HEK293 (cell line): ENCODE measurements around the gene DNAJA3.

Source experiments
- HOXD13 ChIP-seq: sonication (generic); formaldehyde crosslinking; IDR thresholded peaks from 2 replicates; pipeline ENCODE4 v1.8.0; 2022; ENCODE audit warnings: missing genetic modification reagents, borderline replicate concordance
- IKZF3 ChIP-seq: fragments of 450-650 bp; IDR thresholded peaks from 2 replicates; pipeline ENCODE4 v1.5.0; 2018; ENCODE audit warnings: missing biosample characterization, mild to moderate bottlenecking, missing genetic modification characterization, moderate library complexity
- INSM2 ChIP-seq: fragments of 450-650 bp; formaldehyde crosslinking; IDR thresholded peaks from 2 replicates; pipeline ENCODE4 v1.5.1; 2016; ENCODE audit warnings: missing biosample characterization, missing genetic modification characterization
- KLF16 ChIP-seq: fragments of 450-650 bp; formaldehyde crosslinking; IDR thresholded peaks from 2 replicates; pipeline ENCODE4 v1.5.1; 2017; ENCODE audit warnings: missing biosample characterization, missing genetic modification characterization
- KLF8 ChIP-seq: fragments of 450-650 bp; formaldehyde crosslinking; IDR thresholded peaks from 2 replicates; pipeline ENCODE4 v1.5.1; 2016; ENCODE audit warnings: missing biosample characterization, missing genetic modification characterization
- SP2 ChIP-seq: fragments of 450-650 bp; formaldehyde crosslinking; IDR thresholded peaks from 2 replicates; pipeline ENCODE4 v1.5.1; 2016; ENCODE audit warnings: missing biosample characterization, missing genetic modification characterization
- SP3 ChIP-seq: fragments of 450-650 bp; formaldehyde crosslinking; IDR thresholded peaks from 2 replicates; pipeline ENCODE4 v1.5.1; 2016; ENCODE audit warnings: missing biosample characterization, missing genetic modification characterization
- TRIM28 ChIP-seq: IDR thresholded peaks from 2 replicates; pipeline ENCODE4 v1.6.1; 2011; ENCODE audit warnings: low read length, control low read depth, borderline replicate concordance
- ZBTB10 ChIP-seq: fragments of 450-650 bp; formaldehyde crosslinking; IDR thresholded peaks from 2 replicates; pipeline ENCODE4 v1.5.1; 2016; ENCODE audit warnings: missing biosample characterization, missing genetic modification characterization
- ZBTB11 ChIP-seq: fragments of 450-650 bp; formaldehyde crosslinking; conservative IDR thresholded peaks from 2 replicates; pipeline ENCODE4 v1.5.1; 2016; ENCODE audit warnings: low read depth, missing biosample characterization, missing genetic modification characterization
- ZBTB21 ChIP-seq: fragments of 450-650 bp; formaldehyde crosslinking; IDR thresholded peaks from 2 replicates; pipeline ENCODE4 v1.5.1; 2017; ENCODE audit warnings: missing biosample characterization, missing genetic modification characterization
- ZFP3 ChIP-seq: fragments of 450-650 bp; formaldehyde crosslinking; IDR thresholded peaks from 2 replicates; pipeline ENCODE4 v1.5.1; 2016; ENCODE audit warnings: low read depth, missing biosample characterization, missing genetic modification characterization
- ZNF10 ChIP-seq: fragments of 450-650 bp; formaldehyde crosslinking; IDR thresholded peaks from 2 replicates; pipeline ENCODE4 v1.5.1; 2017; ENCODE audit warnings: missing biosample characterization, missing genetic modification characterization
- ZNF202 ChIP-seq: fragments of 450-650 bp; formaldehyde crosslinking; IDR thresholded peaks from 2 replicates; pipeline ENCODE4 v1.5.1; 2016; ENCODE audit warnings: missing biosample characterization, missing genetic modification characterization, borderline replicate concordance
- ZNF221 ChIP-seq: fragments of 450-650 bp; formaldehyde crosslinking; IDR thresholded peaks from 2 replicates; pipeline ENCODE4 v1.5.1; 2017; ENCODE audit warnings: missing biosample characterization, missing genetic modification characterization, borderline replicate concordance
- ZNF274 ChIP-seq, 2 experiments: fragments of 200-500 bp in 1 of 2; fragments of 450-650 bp in 1 of 2; sonication (Bioruptor generic) in 1 of 2; formaldehyde crosslinking in 1 of 2; IDR thresholded peaks; 2 replicates each; pipeline versions ENCODE4 v1.5.1 to v1.6.1; 2014 to 2016; ENCODE audit warnings: borderline replicate concordance in 1 of 2, inconsistent platforms in 1 of 2, low read length in 1 of 2, missing biosample characterization in 1 of 2, missing genetic modification characterization in 1 of 2
- ZNF280D ChIP-seq: fragments of 450-650 bp; formaldehyde crosslinking; IDR thresholded peaks from 2 replicates; pipeline ENCODE4 v1.5.1; 2016; ENCODE audit warnings: missing biosample characterization, missing genetic modification characterization
- ZNF292 ChIP-seq: fragments of 450-650 bp; formaldehyde crosslinking; IDR thresholded peaks from 2 replicates; pipeline ENCODE4 v1.5.1; 2016; ENCODE audit warnings: low read depth, missing biosample characterization, missing genetic modification characterization, borderline replicate concordance
- ZNF311 ChIP-seq: fragments of 450-650 bp; formaldehyde crosslinking; IDR thresholded peaks from 2 replicates; pipeline ENCODE4 v1.5.1; 2017; ENCODE audit warnings: missing biosample characterization, missing genetic modification characterization, borderline replicate concordance
- ZNF645 ChIP-seq: fragments of 450-650 bp; formaldehyde crosslinking; IDR thresholded peaks from 2 replicates; pipeline ENCODE4; 2016; ENCODE audit warnings: missing biosample characterization, missing genetic modification characterization
- ZNF654 ChIP-seq: fragments of 450-650 bp; formaldehyde crosslinking; IDR thresholded peaks from 2 replicates; pipeline ENCODE4 v1.5.1; 2016; ENCODE audit warnings: low read depth, missing biosample characterization, missing genetic modification characterization
- ZNF830 ChIP-seq: fragments of 450-650 bp; IDR thresholded peaks from 2 replicates; pipeline ENCODE4 v1.5.0; 2018; ENCODE audit warnings: missing biosample characterization, missing genetic modification characterization, low read depth, mild to moderate bottlenecking, moderate library complexity
- ZSCAN18 ChIP-seq: fragments of 450-650 bp; formaldehyde crosslinking; IDR thresholded peaks from 2 replicates; pipeline ENCODE4 v1.5.1; 2016; ENCODE audit warnings: missing biosample characterization, missing genetic modification characterization

The DNAJA3 gene

GRCh38 chr16:4415538-4416199, 10.0 kb upstream of the DNAJA3 start (continued):
- TF ChIP-seq ZBTB11 (tag by site-specific recombination): peak; percentile 15; the same call in 1 of the 2 replicates
- no peak for TF ChIP-seq ZBTB10 (tag by site-specific recombination)
- no peak for TF ChIP-seq ZNF645
- TF ChIP-seq SP2 (tag by site-specific recombination): peak; percentile 61
- no peak for TF ChIP-seq TRIM28
- 0 out of 2 replicates have a peak, but pooled peaks have one; percentile 44 for TF ChIP-seq ZNF10 (tag by site-specific recombination)
- no peak for TF ChIP-seq IKZF3
- TF ChIP-seq KLF8: no peak
- TF ChIP-seq INSM2: no peak
- no peak for TF ChIP-seq KLF16
- TF ChIP-seq SP3 (tag by site-specific recombination): peak; percentile 54
- no peak for TF ChIP-seq ZNF830 (tag by site-specific recombination)
- no peak for TF ChIP-seq HOXD13 (CRISPR knock-in tag)
- TF ChIP-seq ZBTB21 (tag by site-specific recombination): no peak
- TF ChIP-seq ZNF654 (tag by site-specific recombination): no peak
- no peak for TF ChIP-seq ZNF311 (tag by site-specific recombination)
- TF ChIP-seq ZFP3 (tag by site-specific recombination): no peak
- no peak for TF ChIP-seq ZNF274 (IDR thresholded peaks at IDR 0.05; ENCODE audit: low read length)
- no peak for TF ChIP-seq ZNF274 (tag by site-specific recombination; IDR thresholded peaks at IDR 0.05; ENCODE audit: borderline replicate concordance)
- TF ChIP-seq ZNF221 (tag by site-specific recombination): no peak
- TF ChIP-seq ZNF292 (tag by site-specific recombination): no peak
- no peak for TF ChIP-seq ZNF280D (tag by site-specific recombination)
- TF ChIP-seq ZNF202 (tag by site-specific recombination): no peak
- no peak for TF ChIP-seq ZSCAN18 (tag by site-specific recombination)
